LNCaP clone FGC (cell line): ENCODE results near the gene CLMN.

Source experiments
- DNase-seq: peaks from one replicate; pipeline ENCODE4 v3.0.0-alpha.2; 2011; ENCODE audit warnings: low read depth
- H3K4me3 ChIP-seq: 2 replicates; pipeline ENCODE4 v1.5.1; 2011; ENCODE audit warnings: mild to moderate bottlenecking, low read depth, low read length, control low read depth
- CTCF ChIP-seq: IDR thresholded peaks from 2 replicates; pipeline ENCODE4 v1.5.1; 2012; ENCODE audit warnings: mild to moderate bottlenecking; ENCODE audit not compliant: control insufficient read depth, insufficient read depth; ENCODE audit errors: extremely low read depth

Gene CLMN

GRCh38 chr14:95264271-95264973 is 55.3 kb downstream of the CLMN start:
- TF ChIP-seq CTCF, result no peak
- no peak overlapping the region for H3K4me3 ChIP-seq
- no peak for DNase-seq

GRCh38 chr14:95263527-95264231 is 56.0 kb downstream of the CLMN start:
- no peak for TF ChIP-seq CTCF
- no peak for DNase-seq
- no peak overlapping the region for H3K4me3 ChIP-seq

- no peak for DNase-seq
- no peak overlapping the region for H3K4me3 ChIP-seq
- TF ChIP-seq CTCF, result no peak
These were observed 57.2 kb downstream of the CLMN start for GRCh38 chr14:95262511-95262891.

GRCh38 chr14:95261616-95262510 is 57.8 kb downstream of the CLMN start:
- H3K4me3 ChIP-seq, result no peak overlapping the region
- no peak for TF ChIP-seq CTCF
- no peak for DNase-seq

GRCh38 chr14:95260537-95261361 is 59.0 kb downstream of the CLMN start:
- TF ChIP-seq CTCF, result no peak
- DNase-seq, result no peak
- H3K4me3 ChIP-seq, result no peak overlapping the region

- no peak for DNase-seq
- no peak for TF ChIP-seq CTCF
- no peak overlapping the region for H3K4me3 ChIP-seq
These were observed 60.7 kb downstream of the CLMN start for GRCh38 chr14:95258754-95259593.
